ENCODE measurements around the gene PHACTR1. TPM values are rescaled to one million over a fixed set of nuclear protein-coding genes. Genes with fewer than 3 reads are reported as not detected.
A peak's percentile ranks its signal among the peaks of the same experiment; 100 is the strongest.

The PHACTR1 gene
- total RNA-seq, 1 experiment from 2014 or later = 2.9 TPM

DNA sequence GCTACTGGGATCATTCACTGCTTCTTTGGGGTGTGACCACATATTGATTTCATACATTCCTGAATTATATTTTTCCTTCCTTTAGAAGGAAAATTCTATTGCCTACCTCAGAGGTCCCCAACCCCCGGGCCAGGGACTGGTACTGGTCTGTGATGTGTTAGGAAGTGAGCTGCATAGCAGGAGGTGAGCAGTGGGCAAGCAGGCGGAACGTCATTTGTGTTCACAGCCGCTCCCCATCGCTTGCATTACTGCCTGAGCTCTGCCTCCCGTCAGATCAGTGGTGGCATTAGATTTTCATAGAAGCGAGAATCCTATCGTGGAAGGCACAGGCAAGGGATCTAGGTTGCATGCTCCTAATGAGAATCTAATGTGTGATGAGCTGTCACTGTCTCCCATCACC lies 107.3 kb downstream of the PHACTR1 start:
- in situ Hi-C loops (cut with HindIII; ENCODE audit: low pct_unique_long_range_greater_than_20kb, low sequenced_read_pairs) = no loop called here
- DNase-seq (ENCODE audit: low read depth, low spot score) = no peak

DNA sequence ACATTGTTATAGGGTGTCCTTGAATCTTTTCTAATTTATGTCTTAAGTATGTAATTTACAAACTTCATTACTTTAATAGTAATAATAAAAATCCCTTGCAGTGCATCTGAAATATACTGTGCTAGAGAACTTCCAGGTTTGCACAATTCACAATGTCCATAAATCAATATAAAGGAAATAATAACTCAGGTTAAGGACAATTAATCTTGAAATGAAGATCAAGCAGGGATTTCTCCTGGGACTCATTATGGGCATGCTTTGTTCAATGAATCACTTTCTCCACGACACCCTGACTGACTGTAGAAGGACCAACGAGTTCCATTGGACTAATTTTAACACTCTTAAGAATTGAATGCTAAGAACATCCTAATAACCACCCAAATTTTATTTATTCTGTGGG lies 110.0 kb downstream of the PHACTR1 start:
- DNase-seq (ENCODE audit: low read depth, low spot score) = no peak
- in situ Hi-C loops (cut with HindIII; ENCODE audit: low pct_unique_long_range_greater_than_20kb, low sequenced_read_pairs) = no loop called here

DNA sequence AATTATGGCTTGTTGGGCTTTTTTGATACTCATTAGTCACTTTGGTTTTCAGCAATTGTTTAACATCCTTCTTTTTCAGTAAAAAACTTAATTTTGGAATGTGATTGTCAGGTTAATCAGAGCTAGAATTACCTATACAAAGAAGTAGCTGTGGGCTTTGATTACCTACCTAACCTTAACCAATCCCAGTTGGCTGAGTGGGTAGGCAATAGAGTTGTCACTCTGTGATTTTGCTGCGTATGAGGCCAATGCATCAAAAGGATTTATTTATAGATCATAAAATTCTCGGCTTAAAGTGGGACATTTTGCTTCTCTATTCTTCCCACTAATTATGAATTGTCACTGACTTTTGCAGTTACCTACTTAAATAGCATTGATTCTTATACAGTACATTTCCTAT lies 111.4 kb downstream of the PHACTR1 start:
- in situ Hi-C loops (cut with HindIII; ENCODE audit: low pct_unique_long_range_greater_than_20kb, low sequenced_read_pairs) = no loop called here
- DNase-seq (ENCODE audit: low read depth, low spot score) = no peak

DNA sequence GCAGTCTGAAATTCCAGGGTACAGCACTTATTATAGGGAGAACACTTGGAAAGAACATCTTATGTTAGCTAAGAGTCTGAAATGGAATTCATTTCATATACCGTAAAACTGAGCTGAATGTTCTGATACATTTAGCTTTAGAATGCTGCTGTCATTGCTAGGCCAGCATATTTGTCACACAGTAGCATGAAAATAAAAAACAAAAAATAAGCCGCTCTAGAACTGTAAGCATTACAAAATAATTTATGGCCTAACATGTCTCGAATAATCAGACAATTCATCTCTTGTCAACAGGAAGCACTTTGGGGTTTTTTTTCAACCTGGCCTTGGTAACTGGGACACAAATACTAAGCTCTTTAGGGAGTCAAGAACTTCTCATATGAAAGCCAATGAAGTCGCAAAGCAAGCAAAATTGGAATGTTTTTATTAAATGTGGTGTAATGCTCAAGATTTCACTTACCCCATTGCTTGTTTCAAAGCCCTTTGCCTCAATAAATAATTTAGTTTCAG lies 115.7 kb downstream of the PHACTR1 start:
- in situ Hi-C loops (cut with HindIII; ENCODE audit: low pct_unique_long_range_greater_than_20kb, low sequenced_read_pairs) = no loop called here
- no peak for DNase-seq (ENCODE audit: low read depth, low spot score)

DNA sequence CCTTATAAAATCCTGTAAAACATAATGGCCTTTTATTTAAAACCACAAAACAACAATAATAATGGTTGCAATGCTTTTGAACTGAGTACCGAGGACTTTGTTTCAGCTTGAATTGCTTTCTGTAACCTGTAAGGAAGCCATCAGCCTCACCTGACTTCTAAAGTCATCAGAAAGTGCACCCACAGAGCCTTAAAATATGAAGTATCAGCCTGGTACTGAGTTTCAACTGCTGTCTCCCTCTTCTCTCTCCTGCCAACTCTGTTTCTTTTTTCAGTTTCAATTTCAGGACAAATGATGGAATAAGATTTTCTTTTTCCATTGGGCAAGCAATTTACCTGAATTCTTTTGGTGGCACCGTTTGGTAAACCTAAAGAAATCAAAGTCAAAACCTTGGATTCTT lies 119.4 kb downstream of the PHACTR1 start:
- no peak for DNase-seq (ENCODE audit: low read depth, low spot score)
- in situ Hi-C loops (cut with HindIII; ENCODE audit: low pct_unique_long_range_greater_than_20kb, low sequenced_read_pairs) = no loop called here

DNA sequence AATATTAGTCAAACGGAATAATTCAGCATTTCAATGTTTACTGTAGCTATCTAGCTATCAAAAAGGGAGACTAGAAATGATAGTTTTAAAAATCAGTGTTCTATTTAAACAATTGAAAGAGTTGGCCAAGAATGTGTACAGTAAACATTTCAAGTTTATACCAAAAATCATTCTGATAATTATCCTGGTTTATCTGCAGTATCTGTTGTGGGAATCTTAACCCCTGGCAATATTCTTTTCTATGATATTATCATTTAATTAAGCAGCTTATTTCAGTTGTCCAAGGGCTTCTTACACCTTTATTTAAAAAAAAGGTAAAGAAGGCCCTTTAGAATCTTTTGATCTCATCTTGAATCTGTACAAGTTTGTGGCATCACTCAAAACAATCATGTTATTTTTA lies 125.1 kb downstream of the PHACTR1 start:
- DNase-seq (ENCODE audit: low read depth, low spot score) = no peak
- in situ Hi-C loops (cut with HindIII; ENCODE audit: low pct_unique_long_range_greater_than_20kb, low sequenced_read_pairs) = no loop called here

DNA sequence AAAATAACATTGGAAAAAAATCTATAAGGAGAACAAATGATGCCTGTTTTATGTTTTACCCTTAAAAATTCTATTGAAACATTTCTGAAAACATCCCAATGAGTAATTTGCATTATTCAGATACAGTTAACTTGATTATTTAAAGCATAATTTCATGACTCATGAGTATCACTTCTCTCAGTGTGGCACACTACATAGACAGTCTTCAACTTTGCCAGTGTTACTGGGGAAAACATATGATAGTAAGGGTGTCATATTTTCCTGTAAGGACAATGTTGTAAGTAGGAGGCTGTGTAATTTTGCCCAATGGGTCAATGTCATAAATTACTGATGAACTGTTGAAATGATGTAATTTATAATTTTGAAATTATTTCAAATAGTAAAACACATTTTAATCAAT lies 125.5 kb downstream of the PHACTR1 start:
- in situ Hi-C loops (cut with HindIII; ENCODE audit: low pct_unique_long_range_greater_than_20kb, low sequenced_read_pairs) = no loop called here

DNA sequence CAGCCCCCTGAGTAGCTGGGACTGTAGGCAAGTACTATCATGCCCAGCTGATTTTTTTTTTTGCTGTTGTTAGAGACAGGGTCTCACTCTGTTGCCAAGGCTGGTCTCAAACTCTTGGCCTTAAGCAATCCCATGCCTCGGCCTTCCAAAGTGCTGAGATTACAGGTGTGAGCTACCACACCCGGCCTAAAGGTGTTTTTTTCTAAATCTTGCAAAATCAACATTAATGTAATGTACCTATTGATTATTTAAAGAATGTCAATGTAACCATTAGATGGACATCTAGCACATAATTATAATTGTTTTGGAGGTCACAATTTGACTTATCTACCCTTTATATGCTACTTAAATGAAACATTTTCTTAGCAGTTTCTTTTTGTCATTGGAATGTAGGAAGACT lies 126.1 kb downstream of the PHACTR1 start:
- no peak for DNase-seq (ENCODE audit: low read depth, low spot score)
- in situ Hi-C loops (cut with HindIII; ENCODE audit: low pct_unique_long_range_greater_than_20kb, low sequenced_read_pairs) = no loop called here

More for the DNA sequence above, 125.5 kb downstream of the PHACTR1 start:
- DNase-seq (ENCODE audit: low read depth, low spot score) = no peak

DNA sequence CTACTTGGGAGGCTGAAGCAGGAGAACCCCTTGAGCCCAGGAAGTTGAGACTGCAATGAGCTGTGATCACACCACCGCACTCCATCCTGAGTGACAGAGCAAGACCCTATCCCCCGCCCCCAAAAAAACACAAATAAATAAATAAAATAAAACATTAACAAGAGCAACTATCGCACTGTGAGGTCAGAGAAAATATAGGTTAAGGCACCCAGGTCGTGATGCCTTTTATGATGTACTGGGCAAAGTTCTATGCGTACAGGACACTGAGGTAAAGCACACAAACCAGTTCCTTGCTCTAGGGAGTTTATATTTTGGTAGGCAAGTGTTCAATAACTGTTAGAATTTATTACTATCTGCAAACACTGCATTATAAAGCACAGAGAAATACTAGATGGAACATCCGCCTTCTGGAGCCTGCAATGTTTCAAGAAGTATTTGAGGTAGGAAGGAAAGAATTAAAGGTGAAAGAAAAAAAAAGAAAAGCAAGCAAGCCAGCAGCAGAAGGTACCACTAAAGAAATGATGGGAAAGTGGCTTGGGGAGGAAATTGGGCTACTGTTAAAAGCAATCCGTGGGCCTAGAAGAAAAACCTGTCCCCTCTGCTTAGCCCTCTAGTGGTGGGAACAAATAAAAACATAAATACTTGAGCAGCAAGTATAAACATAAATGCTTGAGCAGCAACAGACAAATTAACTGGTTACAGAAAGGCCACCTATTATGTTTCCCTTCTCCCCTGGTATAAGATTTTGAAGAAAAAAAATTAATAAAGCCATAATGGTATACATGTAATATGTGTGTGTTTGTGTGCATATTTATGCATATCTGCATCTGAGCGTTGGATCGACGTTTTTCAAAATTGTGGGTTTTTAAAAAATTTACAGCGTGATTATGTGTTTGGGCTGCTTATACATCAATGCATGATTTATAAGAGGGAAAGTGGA lies 128.0 kb downstream of the PHACTR1 start:
- in situ Hi-C loops (cut with HindIII; ENCODE audit: low pct_unique_long_range_greater_than_20kb, low sequenced_read_pairs) = no loop called here

DNA sequence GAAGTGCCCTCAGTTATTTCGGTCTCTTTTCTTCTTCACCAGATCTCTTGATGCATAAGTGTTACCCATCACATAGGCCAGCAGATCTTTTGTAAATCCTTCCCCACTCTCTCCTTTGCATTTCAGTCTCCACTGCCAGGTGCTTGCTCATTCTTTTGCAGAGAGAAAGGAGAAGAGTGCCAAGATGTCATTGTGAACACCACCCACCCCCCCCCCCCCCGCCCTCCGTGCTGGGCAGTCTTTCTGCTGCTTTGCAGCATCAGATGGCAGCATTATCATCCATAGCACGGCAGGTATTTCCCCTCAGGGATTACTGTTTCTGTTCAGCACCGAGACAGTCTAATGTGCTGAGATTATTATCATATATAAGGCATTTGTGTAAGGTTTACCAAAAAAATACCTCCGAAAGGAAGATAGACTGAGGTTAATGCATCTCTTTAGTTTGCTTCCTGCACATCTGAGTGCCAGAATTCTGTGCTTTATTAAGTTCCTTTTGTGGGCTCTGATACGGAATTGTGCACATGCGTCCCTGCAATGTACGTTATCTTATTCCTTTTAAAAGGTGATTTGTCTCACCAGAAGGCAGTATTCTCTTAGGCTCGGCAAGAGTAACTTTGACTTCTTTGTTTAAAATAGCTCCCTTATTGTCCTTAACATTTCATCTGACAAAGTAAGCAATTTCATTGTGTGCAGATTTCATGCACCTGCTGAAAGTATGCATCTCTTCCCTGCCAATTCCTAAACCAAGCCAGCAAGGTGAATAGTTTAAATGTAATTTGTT lies 128.8 kb downstream of the PHACTR1 start:
- in situ Hi-C loops (cut with HindIII; ENCODE audit: low pct_unique_long_range_greater_than_20kb, low sequenced_read_pairs) = no loop called here

More for the DNA sequence above, 128.0 kb downstream of the PHACTR1 start:
- DNase-seq (ENCODE audit: low read depth, low spot score) = peak; percentile 68

DNA sequence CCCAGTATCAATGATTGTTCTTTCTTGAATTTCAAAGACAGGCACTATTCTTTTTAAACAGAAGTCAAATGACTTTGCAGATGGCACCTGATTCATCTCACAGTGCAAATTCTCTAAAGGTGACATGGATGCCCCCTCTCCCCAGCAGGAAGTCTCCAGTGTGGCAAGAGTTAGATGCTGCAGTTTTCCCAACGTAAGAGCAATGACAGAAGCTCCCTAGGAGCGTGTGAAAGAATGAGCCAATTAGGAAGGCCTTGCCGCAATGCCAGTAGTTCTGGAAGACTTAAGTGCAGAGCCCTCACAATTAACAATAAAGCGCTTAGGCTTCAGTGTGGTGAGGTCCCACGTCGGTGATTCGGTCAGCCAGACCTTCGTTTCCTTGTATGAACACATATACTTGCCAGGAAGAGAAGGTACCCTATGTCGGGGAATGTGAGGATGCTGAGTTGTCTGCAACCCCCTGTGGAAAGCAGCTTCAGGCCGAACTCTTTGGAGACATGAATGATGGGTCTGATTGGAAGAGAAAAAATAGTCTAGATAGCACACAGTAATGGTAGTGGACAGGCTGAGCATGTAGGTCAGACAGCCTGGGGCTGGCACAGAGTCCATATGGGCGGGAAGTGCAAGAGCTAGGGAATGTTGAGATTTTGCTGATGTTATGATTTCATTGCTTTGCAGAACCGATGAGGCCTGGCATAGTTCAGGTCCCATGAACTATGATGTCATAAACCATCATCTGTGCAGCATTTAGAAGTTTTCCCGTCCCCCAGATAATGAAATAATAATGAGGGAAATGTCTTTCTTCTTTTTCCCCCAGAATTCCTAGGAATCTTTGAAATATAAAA lies 132.6 kb downstream of the PHACTR1 start:
- no peak for DNase-seq (ENCODE audit: low read depth, low spot score)
- in situ Hi-C loops (cut with HindIII; ENCODE audit: low pct_unique_long_range_greater_than_20kb, low sequenced_read_pairs) = no loop called here

More for the DNA sequence above, 128.8 kb downstream of the PHACTR1 start:
- no peak for DNase-seq (ENCODE audit: low read depth, low spot score)

DNA sequence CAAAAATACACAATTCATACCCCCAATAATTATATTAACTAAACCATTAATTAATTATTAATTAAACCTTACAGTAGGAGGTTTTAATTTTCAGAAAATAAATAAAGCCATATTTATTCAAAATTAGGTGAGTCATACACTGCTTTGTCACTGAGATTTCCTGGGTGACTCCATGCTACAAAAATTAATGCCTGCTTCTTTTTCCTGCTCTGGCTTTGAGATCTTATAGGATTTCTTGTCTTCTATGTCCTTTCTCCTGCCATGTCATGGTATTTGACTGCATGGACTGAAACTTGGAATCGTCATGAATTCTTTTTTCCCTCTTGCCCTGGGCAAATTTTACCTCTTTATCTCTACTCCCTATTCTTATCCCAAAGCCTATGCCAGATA lies 133.2 kb downstream of the PHACTR1 start:
- DNase-seq (ENCODE audit: low read depth, low spot score) = no peak
- in situ Hi-C loops (cut with HindIII; ENCODE audit: low pct_unique_long_range_greater_than_20kb, low sequenced_read_pairs) = no loop called here

DNA sequence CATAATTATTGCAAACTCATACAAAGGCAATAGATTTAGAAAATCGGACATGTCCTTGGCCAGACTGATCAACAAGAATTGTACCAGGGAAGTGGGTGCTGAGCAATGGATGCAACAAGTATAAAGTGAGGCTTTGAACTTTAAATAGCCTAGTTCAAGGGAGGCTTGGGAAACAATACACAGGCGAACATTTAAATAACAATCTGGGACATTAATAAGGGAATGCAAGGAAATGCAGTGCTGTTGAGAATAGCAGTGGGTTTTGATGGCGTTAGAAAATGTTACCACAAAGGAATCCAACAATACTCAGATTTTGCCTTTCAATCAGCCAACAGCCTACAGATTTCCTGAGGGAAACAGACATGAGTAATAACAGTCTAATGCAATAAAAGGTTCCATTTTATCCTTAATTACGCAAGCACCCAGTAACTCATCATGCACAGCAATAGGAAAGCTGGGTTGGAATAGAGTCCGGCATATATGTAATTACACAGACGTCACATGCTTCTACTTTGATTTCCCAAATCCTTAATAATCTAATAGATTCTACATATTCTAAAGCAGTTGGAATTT lies 134.6 kb downstream of the PHACTR1 start:
- in situ Hi-C loops (cut with HindIII; ENCODE audit: low pct_unique_long_range_greater_than_20kb, low sequenced_read_pairs) = no loop called here
- no peak for DNase-seq (ENCODE audit: low read depth, low spot score)

DNA sequence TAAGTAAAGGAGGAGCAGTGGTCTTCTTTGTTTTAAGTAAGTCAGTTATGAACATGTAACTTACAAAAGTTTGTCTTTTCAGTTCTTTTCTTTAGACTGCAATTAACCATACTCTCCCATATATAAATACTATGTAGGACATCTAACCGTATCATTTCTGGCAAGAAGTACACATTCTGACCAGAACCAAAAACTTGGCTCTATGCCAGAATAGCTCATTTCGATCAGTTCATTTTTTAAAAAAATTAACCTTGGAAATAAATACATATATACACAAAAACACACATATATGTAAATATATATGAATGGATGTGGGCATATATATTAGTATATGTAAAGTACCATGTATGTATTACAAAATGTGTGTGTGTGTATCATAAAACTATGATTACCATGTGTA lies 145.0 kb downstream of the PHACTR1 start:
- in situ Hi-C loops (cut with HindIII; ENCODE audit: low pct_unique_long_range_greater_than_20kb, low sequenced_read_pairs) = no loop called here

DNA sequence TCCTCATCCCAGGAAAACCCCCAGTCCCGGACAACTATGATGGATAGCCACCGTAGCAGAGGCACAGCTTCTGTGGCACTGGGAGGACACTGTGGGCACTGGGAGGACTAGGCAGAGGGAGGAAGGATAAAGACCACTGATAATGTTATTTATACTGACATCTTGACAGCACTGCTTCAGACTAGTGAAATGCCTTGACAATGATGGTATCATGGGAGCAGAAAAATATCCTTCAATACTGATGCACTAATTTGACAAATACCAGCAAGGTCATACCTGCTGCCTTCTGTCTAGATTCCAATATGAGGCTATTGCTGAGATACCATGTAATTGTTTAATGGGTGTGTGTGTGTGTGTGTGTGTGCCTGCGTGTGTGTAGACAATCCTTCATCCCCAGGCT lies 148.6 kb downstream of the PHACTR1 start:
- DNase-seq (ENCODE audit: low read depth, low spot score) = no peak
- in situ Hi-C loops (cut with HindIII; ENCODE audit: low pct_unique_long_range_greater_than_20kb, low sequenced_read_pairs) = no loop called here

More for the DNA sequence above, 145.0 kb downstream of the PHACTR1 start:
- DNase-seq (ENCODE audit: low read depth, low spot score) = no peak

DNA sequence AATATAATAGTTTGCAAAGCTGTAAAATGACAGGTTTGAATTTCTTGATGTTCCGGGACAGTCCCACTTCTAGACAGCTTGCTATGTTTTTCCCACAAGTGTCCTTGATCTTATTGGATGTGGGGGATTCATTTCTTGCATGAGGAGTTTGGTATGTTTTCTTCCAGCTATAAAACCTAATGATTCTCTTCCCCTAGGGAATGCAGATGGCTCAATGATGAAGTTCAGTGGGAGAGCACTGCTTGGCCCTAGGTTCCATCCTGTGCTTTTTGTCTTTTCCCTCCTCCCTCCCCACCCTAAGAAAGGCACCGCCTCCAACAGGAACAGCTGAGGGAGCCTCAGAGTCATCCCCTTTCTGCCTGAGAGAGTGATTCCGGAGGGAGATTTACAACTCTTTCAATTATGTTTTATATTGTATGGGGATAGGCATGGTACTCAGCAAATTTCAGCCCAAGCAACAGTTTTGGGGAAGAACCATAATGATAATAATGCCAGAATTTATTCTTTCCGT lies 149.2 kb downstream of the PHACTR1 start:
- in situ Hi-C loops (cut with HindIII; ENCODE audit: low pct_unique_long_range_greater_than_20kb, low sequenced_read_pairs) = no loop called here
- DNase-seq (ENCODE audit: low read depth, low spot score) = no peak

DNA sequence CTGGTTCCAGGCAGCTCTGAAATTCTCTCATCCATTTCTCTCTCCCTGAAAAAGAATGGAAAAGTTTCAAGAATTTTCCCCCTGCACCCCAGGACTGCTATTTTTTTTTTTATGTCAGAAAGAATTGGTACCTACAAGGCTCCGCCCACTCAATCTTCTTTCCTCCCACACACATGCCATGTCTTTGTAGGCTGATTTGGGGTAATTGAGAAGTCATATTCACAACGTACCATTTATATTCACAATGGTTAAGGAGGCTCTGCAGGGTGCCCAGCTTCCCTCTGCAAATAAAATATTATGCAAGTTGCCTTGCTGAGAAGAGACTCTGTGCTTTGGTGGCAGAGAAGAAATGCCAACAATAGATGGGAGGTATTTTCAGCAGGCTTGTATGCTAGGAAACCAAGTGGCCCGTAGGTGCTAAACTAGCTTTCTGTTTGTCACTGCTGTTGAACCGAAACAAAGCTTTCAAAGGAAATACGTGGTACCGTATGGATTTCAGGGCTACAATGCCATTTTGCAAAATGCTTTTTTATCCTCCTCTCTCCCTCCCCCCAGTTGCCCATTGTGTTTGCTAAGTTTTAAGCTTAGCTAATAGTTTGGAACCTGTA lies 150.0 kb downstream of the PHACTR1 start:
- DNase-seq (ENCODE audit: low read depth, low spot score) = no peak
- in situ Hi-C loops (cut with HindIII; ENCODE audit: low pct_unique_long_range_greater_than_20kb, low sequenced_read_pairs) = no loop called here

Data from SK-MEL-5 (cell line).